H9 (cell line): Measurements from ENCODE around the gene FRMD1. TPM values are rescaled to one million over a fixed set of nuclear protein-coding genes. Genes with fewer than 3 reads are reported as not detected.

ENCODE experiments used
- DNase-seq: peaks from one replicate; pipeline ENCODE4 v3.0.0-alpha.2; 2017
- H2AFZ ChIP-seq: one replicate; pipeline ENCODE4 v1.6.1; 2013; ENCODE audit warnings: mild to moderate bottlenecking, low read length, control low read depth, moderate library complexity
- H2AK5ac ChIP-seq: 2 replicates; pipeline ENCODE4 v1.6.1; 2013; ENCODE audit warnings: low read length, control low read depth, mixed read lengths; ENCODE audit not compliant: insufficient read length
- H2BK120ac ChIP-seq: one replicate; pipeline ENCODE4 v1.6.1; 2013; ENCODE audit warnings: low read depth, mild to moderate bottlenecking, low read length, control low read depth, inconsistent platforms; ENCODE audit not compliant: poor library complexity, severe bottlenecking
- H2BK12ac ChIP-seq: 2 replicates; pipeline ENCODE4 v1.6.1; 2013; ENCODE audit warnings: low read length, control low read depth, mixed read lengths, low read depth; ENCODE audit not compliant: insufficient read length
- H2BK15ac ChIP-seq: 2 replicates; pipeline ENCODE4 v1.6.1; 2013; ENCODE audit warnings: low read depth, low read length, control low read depth
- H2BK20ac ChIP-seq: one replicate; pipeline ENCODE4 v1.6.1; 2013; ENCODE audit warnings: low read depth, mild to moderate bottlenecking, low read length, control low read depth, inconsistent platforms; ENCODE audit not compliant: poor library complexity, severe bottlenecking
- H2BK5ac ChIP-seq: 2 replicates; pipeline ENCODE4 v1.6.1; 2013; ENCODE audit warnings: low read length, control low read depth, mixed read lengths; ENCODE audit not compliant: insufficient read length
- H3K14ac ChIP-seq: 2 replicates; pipeline ENCODE4 v1.6.1; 2013; ENCODE audit warnings: low read length, control low read depth; ENCODE audit not compliant: insufficient read depth
- H3K18ac ChIP-seq: 2 replicates; pipeline ENCODE4 v1.6.1; 2013; ENCODE audit warnings: low read depth, mild to moderate bottlenecking, mixed read lengths, low read length, control low read depth; ENCODE audit not compliant: insufficient read length
- H3K23ac ChIP-seq: 2 replicates; pipeline ENCODE4 v1.6.1; 2013; ENCODE audit warnings: low read length, control low read depth, mixed read lengths, low read depth; ENCODE audit not compliant: insufficient read length
- H3K23me2 ChIP-seq: 2 replicates; pipeline ENCODE4 v1.6.1; 2013; ENCODE audit warnings: low read depth, mild to moderate bottlenecking, mixed read lengths, low read length, control low read depth; ENCODE audit not compliant: insufficient read length, poor library complexity, severe bottlenecking
- H3K27ac ChIP-seq: 2 replicates; pipeline ENCODE4 v1.5.1; 2013; ENCODE audit warnings: low read length, control low read depth, mixed read lengths, low read depth; ENCODE audit not compliant: insufficient read length
- H3K27me3 ChIP-seq: 2 replicates; pipeline ENCODE4 v1.6.1; 2013; ENCODE audit warnings: low read length, control low read depth, inconsistent platforms; ENCODE audit not compliant: insufficient read depth
- H3K4ac ChIP-seq: 2 replicates; pipeline ENCODE4 v1.6.1; 2013; ENCODE audit warnings: low read depth, mild to moderate bottlenecking, control low read depth, inconsistent platforms, low read length, moderate library complexity
- H3K4me1 ChIP-seq: 2 replicates; pipeline ENCODE4 v1.6.1; 2013; ENCODE audit warnings: low read length, control low read depth, inconsistent platforms; ENCODE audit not compliant: insufficient read depth
- H3K4me2 ChIP-seq: 2 replicates; pipeline ENCODE4 v1.6.1; 2013; ENCODE audit warnings: low read length, control low read depth, mixed read lengths; ENCODE audit not compliant: insufficient read length, insufficient read depth
- H3K56ac ChIP-seq: 2 replicates; pipeline ENCODE4 v1.6.1; 2013; ENCODE audit warnings: low read depth, mild to moderate bottlenecking, mixed read lengths, low read length, control low read depth; ENCODE audit not compliant: insufficient read length
- H3K79me1 ChIP-seq: 2 replicates; pipeline ENCODE4 v1.6.1; 2013; ENCODE audit warnings: low read depth, mild to moderate bottlenecking, moderate library complexity, low read length, control low read depth, inconsistent platforms; ENCODE audit not compliant: insufficient read depth, poor library complexity, severe bottlenecking
- H3K79me2 ChIP-seq: 2 replicates; pipeline ENCODE4 v1.6.1; 2013; ENCODE audit warnings: low read length, control low read depth, inconsistent platforms; ENCODE audit not compliant: insufficient read depth
- H3K9ac ChIP-seq: 2 replicates; pipeline ENCODE4 v1.6.1; 2013; ENCODE audit warnings: low read length, control low read depth, mixed read lengths; ENCODE audit not compliant: insufficient read length; ENCODE audit errors: extremely low read depth
- H3K9me3 ChIP-seq: one replicate; pipeline ENCODE4 v1.6.1; 2013; ENCODE audit warnings: low read depth, low read length, inconsistent platforms; ENCODE audit not compliant: control insufficient read depth
- H3T11ph ChIP-seq: one replicate; pipeline ENCODE4 v1.6.1; 2013; ENCODE audit warnings: mild to moderate bottlenecking, low read length, control low read depth, inconsistent platforms
- H4K20me1 ChIP-seq: one replicate; pipeline ENCODE4 v1.6.1; 2013; ENCODE audit not compliant: control insufficient read depth, insufficient read length, insufficient read depth
- H4K5ac ChIP-seq: 2 replicates; pipeline ENCODE4 v1.6.1; 2013; ENCODE audit warnings: low read depth, mild to moderate bottlenecking, mixed read lengths, low read length, control low read depth; ENCODE audit not compliant: insufficient read length
- H4K8ac ChIP-seq: replicated peaks from 2 replicates; pipeline ENCODE4 v1.6.1; 2013; ENCODE audit warnings: low read length, control low read depth, mixed read lengths, low read depth; ENCODE audit not compliant: insufficient read length
- H4K91ac ChIP-seq: 2 replicates; pipeline ENCODE4 v1.6.1; 2013; ENCODE audit warnings: low read depth, mild to moderate bottlenecking, moderate library complexity, mixed read lengths, low read length, control low read depth; ENCODE audit not compliant: insufficient read length
- H3K27ac Mint-ChIP-seq, 3 experiments: 2 replicates in 2 of 3; 3 replicates in 1 of 3; pipeline ENCODE4 v1.8.0; 2020 to 2021; ENCODE audit warnings: mixed read lengths in 3 of 3, mild to moderate bottlenecking in 1 of 3, moderate library complexity in 1 of 3
- H3K27me3 Mint-ChIP-seq: 2 replicates; pipeline ENCODE4 v1.8.0; 2021; ENCODE audit warnings: low read depth, mild to moderate bottlenecking, moderate library complexity, mixed read lengths
- H3K36me3 Mint-ChIP-seq, 3 experiments: 2 replicates in 2 of 3; 3 replicates in 1 of 3; pipeline ENCODE4 v1.8.0; 2020 to 2021; ENCODE audit warnings: low read depth in 3 of 3, mixed read lengths in 3 of 3; ENCODE audit not compliant: insufficient read depth in 1 of 3
- H3K4me1 Mint-ChIP-seq, 2 experiments: 2 replicates each; pipeline ENCODE4 v1.8.0; 2020; ENCODE audit warnings: mixed read lengths in 2 of 2
- H3K4me3 Mint-ChIP-seq, 2 experiments: 2 replicates in 1 of 2; 3 replicates in 1 of 2; pipeline ENCODE4 v1.8.0; 2020 to 2021; ENCODE audit warnings: mild to moderate bottlenecking in 2 of 2, mixed read lengths in 2 of 2, moderate library complexity in 1 of 2
- H3K9me3 Mint-ChIP-seq, 2 experiments: 2 replicates in 1 of 2; 3 replicates in 1 of 2; pipeline ENCODE4 v1.8.0; 2020; ENCODE audit warnings: mild to moderate bottlenecking in 2 of 2, mixed read lengths in 2 of 2, moderate library complexity in 1 of 2
- CTCF ChIP-seq: fragments of 200-600 bp; sonication (generic); conservative IDR thresholded peaks from 3 replicates; pipeline ENCODE4 v1.8.0; 2021; ENCODE audit warnings: antibody characterized with exemption, mild to moderate bottlenecking
- whole genome bisulfite sequencing: extraction: QIAGEN DNeasy Blood & Tissue Kit; methylation state at CpG from one replicate; pipeline ENCODE4 v1.1.7; 2013; ENCODE audit warnings: missing lambda C conversion rate, low lambda C conversion rate, mixed read lengths; ENCODE audit not compliant: insufficient read length; ENCODE audit errors: extremely low coverage; 5-methylcytosine and 5-hydroxymethylcytosine counted together
- total RNA-seq: library from RNA; stranded (reverse); gene quantifications from 2 replicates; pipeline ENCODE4 v1.2.1, GENCODE V29; 2021

FRMD1 gene
- total RNA-seq, 1 experiment from 2014 or later = not detected

GRCh38 chr6:168053957-168054471 is 25.0 kb downstream of the FRMD1 start:
- no peak overlapping the region for H2BK12ac ChIP-seq
- no peak overlapping the region for H4K5ac ChIP-seq
- H3K27ac ChIP-seq = no peak overlapping the region
- no peak overlapping the region for H2BK20ac ChIP-seq
- H2BK120ac ChIP-seq = no peak overlapping the region
- no peaks in the 10 kb centered on the region for H3K9me3 ChIP-seq
- no peak overlapping the region for H3K18ac ChIP-seq
- no peak overlapping the region for H3K4ac ChIP-seq
- no peak for DNase-seq
- TF ChIP-seq CTCF = no peak
- no peaks in the 10 kb centered on the region for H3K79me1 ChIP-seq
- no peak overlapping the region for H2AK5ac ChIP-seq
- no peak overlapping the region for H2BK5ac ChIP-seq
- H2BK15ac ChIP-seq = no peak overlapping the region
- H3K4me1 ChIP-seq = no peaks in the 10 kb centered on the region
- H3K79me2 ChIP-seq = no peaks in the 10 kb centered on the region
- H3K9me3 Mint-ChIP-seq = no peaks in the 10 kb centered on the region
- H3K9ac ChIP-seq = no peak overlapping the region
- H3K27me3 ChIP-seq = no peaks in the 10 kb centered on the region
- H3K4me3 Mint-ChIP-seq = no peak overlapping the region
- H3K36me3 Mint-ChIP-seq = no peaks in the 10 kb centered on the region; a peak in 1 of 7 replicates
- no peak overlapping the region for H4K91ac ChIP-seq
- no peak overlapping the region for H2AFZ ChIP-seq
- no peak overlapping the region for H3K14ac ChIP-seq
- WGBS = no CpG with 5 or more reads among the region's 14 CpGs
- no peak overlapping the region for H3T11ph ChIP-seq
- no peaks in the 10 kb centered on the region for H4K20me1 ChIP-seq
- H3K4me2 ChIP-seq = no peak overlapping the region
- no peaks in the 10 kb centered on the region; the same call in 1 of the 2 replicates for H3K27me3 Mint-ChIP-seq
- no peak overlapping the region for H3K27ac Mint-ChIP-seq
- H3K56ac ChIP-seq = no peak overlapping the region
- no peak overlapping the region for H4K8ac ChIP-seq
- H3K23ac ChIP-seq = no peak overlapping the region
- peaks cover 0 to 4% of the 10 kb centered on the region in 2 experiments; a peak in 1 of 4 replicates for H3K4me1 Mint-ChIP-seq
- H3K23me2 ChIP-seq = no peaks in the 10 kb centered on the region
